ENCODE results near the gene HSPA12A.

- TF ChIP-seq GATA3 (IDR thresholded peaks at IDR 0.05; ENCODE audit: low read depth, low read length) (no peak), GATA2 (IDR thresholded peaks at IDR 0.05; ENCODE audit: low read depth, low read length) (no peak)
Observed at GRCh38 chr10:116764979-116765378, 22.6 kb upstream of the HSPA12A start.

All from SH-SY5Y (cell line).